Right ventricle myocardium superior (tissue), 1 donor: ENCODE data around the gene APH1A. TPM values are rescaled to one million over a fixed set of nuclear protein-coding genes. Genes with fewer than 3 reads are reported as not detected.
"Not testable (repeated sequence)": the region's sequence is repeated elsewhere in the genome, so short reads cannot be mapped to it uniquely, and the experiment has no call there.

Source experiments
- ATAC-seq: fragments of 200-7000 bp; cut with Tn5 transposase; one replicate; pipeline ENCODE4 v1.9.1; 2020; ENCODE audit warnings: mild to moderate bottlenecking; ENCODE audit not compliant: poor library complexity
- DNase-seq: peaks from one replicate; pipeline ENCODE4 v3.0.0-alpha.2; 2020
- intact Hi-C: fragments of 100-400 bp; cut with DNase I; formaldehyde crosslinking; loops from one replicate; pipeline ENCODE4 v1.11.2; 2022
- long read RNA-seq: library from polyadenylated mRNA; unstranded; transcript quantifications from one replicate; pipeline ENCODE4 v2.0.0, GENCODE V29; 2021
- total RNA-seq: library from RNA; stranded (reverse); fragmentation: NEBNext Ultra II Directional; extraction: Animal tissue kit (Norgen Biotek cat#: 25700); gene quantifications from one replicate; pipeline ENCODE4 v1.2.1, GENCODE V29; 2021
- donor health status: DM: no; HTN: yes; CAD: no; lungs with severe emphysema.

The APH1A gene
- total RNA-seq = 53.6 TPM
- long read RNA-seq, transcript APH1A-203 (7 exons, 1,713 nt) = minor isoform, 11 of 40 reads
- long read RNA-seq, transcript APH1A-202 (6 exons, 2,353 nt) = major isoform, 22 of 40 reads
- long read RNA-seq, partial matches to known transcripts = 3 of 40 reads
- long read RNA-seq, other reads (novel, unspliced or antisense) = 4 of 40 reads

GRCh38 chr1:150268705-150269403, at the start of gene APH1A:
APH1A (minus strand) TSS chr1:150269016; CDS start chr1:150268810, 206 bp downstream.
- DNase-seq = peak; percentile 98
- intact Hi-C loops = no loop called here
- peak; percentile 98 for ATAC-seq

- DNase-seq, intact Hi-C loops, ATAC-seq: not testable (repeated sequence)
Observed at GRCh38 chr1:150314691-150315090, 45.9 kb upstream of the APH1A start.

GRCh38 chr1:150311762-150312161, 42.9 kb upstream of the APH1A start:
- no peak for ATAC-seq
- intact Hi-C loops = no loop called here
- DNase-seq = no peak

- intact Hi-C loops = no loop called here
- DNase-seq = no peak
- ATAC-seq = no peak
Observed at GRCh38 chr1:150309758-150310508, 41.1 kb upstream of the APH1A start.

- intact Hi-C loops = not testable (repeated sequence)
Observed at GRCh38 chr1:150308585-150308984, 39.8 kb upstream of the APH1A start.

GRCh38 chr1:150302902-150303301, 34.1 kb upstream of the APH1A start:
- intact Hi-C loops = no loop called here
- ATAC-seq (no peak), DNase-seq (no peak)

More at GRCh38 chr1:150308585-150308984, 39.8 kb upstream of the APH1A start:
- not testable (repeated sequence) for ATAC-seq, DNase-seq

GRCh38 chr1:150302338-150302737, 33.5 kb upstream of the APH1A start:
- ATAC-seq (peak; percentile 15), DNase-seq (no peak)
- intact Hi-C loops = no loop called here

- intact Hi-C loops = no loop called here
- DNase-seq (no peak), ATAC-seq (no peak)
Observed at GRCh38 chr1:150299716-150300115, 30.9 kb upstream of the APH1A start.

- intact Hi-C loops = no loop called here
- ATAC-seq (no peak), DNase-seq (no peak)
Observed at GRCh38 chr1:150295476-150295875, 26.7 kb upstream of the APH1A start.

GRCh38 chr1:150293433-150294253, 24.8 kb upstream of the APH1A start, which contains the start of gene MRPS21:
MRPS21 (plus strand) TSS chr1:150293861; CDS start chr1:150294367, 506 bp downstream.
- DNase-seq = peak; percentile 92
- intact Hi-C loops = no loop called here
- ATAC-seq = peak; percentile 98

GRCh38 chr1:150288822-150289221, 20.0 kb upstream of the APH1A start:
- intact Hi-C loops = loop anchor here (5.0 kb wide), 1 partner anchor 37 kb away; no protein-coding TSS in a partner anchor
- no peak for DNase-seq

GRCh38 chr1:150288382-150288781, 19.6 kb upstream of the APH1A start:
- no peak for ATAC-seq
- intact Hi-C loops = loop anchor here (5.0 kb wide), 1 partner anchor 36 kb away; no protein-coding TSS in a partner anchor
- no peak for DNase-seq

More at GRCh38 chr1:150288822-150289221, 20.0 kb upstream of the APH1A start:
- no peak for ATAC-seq

GRCh38 chr1:150283260-150283659, 14.4 kb upstream of the APH1A start:
- intact Hi-C loops = no loop called here
- ATAC-seq = no peak
- DNase-seq = no peak

GRCh38 chr1:150282558-150282958, 13.7 kb upstream of the APH1A start:
- peak; percentile 17 for ATAC-seq
- DNase-seq = no peak
- intact Hi-C loops = no loop called here

GRCh38 chr1:150281758-150282557, 13.1 kb upstream of the APH1A start, which contains the start of gene CIART:
CIART (plus strand) TSS chr1:150282554; CDS start chr1:150283268, 714 bp downstream.
- peak; percentile 95 for ATAC-seq
- intact Hi-C loops = no loop called here

GRCh38 chr1:150281221-150281757, 12.5 kb upstream of the APH1A start:
- DNase-seq (peak; percentile 85), ATAC-seq (peak; percentile 78)
- intact Hi-C loops = no loop called here

More at GRCh38 chr1:150281758-150282557, 13.1 kb upstream of the APH1A start, which contains the start of gene CIART:
- DNase-seq = peak; percentile 94

- intact Hi-C loops = no loop called here
- no peak for DNase-seq
- ATAC-seq = no peak
Observed at GRCh38 chr1:150280138-150280707, 11.4 kb upstream of the APH1A start.
